Calu3 (cell line): ENCODE results near the gene RBM33. TPM values are rescaled to one million over a fixed set of nuclear protein-coding genes. Genes with fewer than 3 reads are reported as not detected.

Source experiments
- BruUV-seq: library from RNA; stranded (reverse); fragments of 400-500 nt; replicated peaks from 2 replicates; lab custom pipeline; 2021; lab: Mats Ljungman, UMichigan
- CTCF ChIA-PET: fragments of 300-600 bp; sonication (Branson Sonifier 250); formaldehyde crosslinking; loops from one replicate; lab custom pipeline; 2022; ENCODE audit warnings: antibody characterized with exemption; lab: Charles Lee
- DNase-seq: peaks from one replicate; pipeline ENCODE4 v3.0.0; 2022
- H3K27ac Mint-ChIP-seq: one replicate; pipeline ENCODE4 v1.8.0; 2022; ENCODE audit warnings: mixed read lengths; ENCODE audit not compliant: unreplicated experiment
- H3K27me3 Mint-ChIP-seq: one replicate; pipeline ENCODE4 v1.8.0; 2022; ENCODE audit warnings: mixed read lengths; ENCODE audit not compliant: unreplicated experiment
- H3K36me3 Mint-ChIP-seq: one replicate; pipeline ENCODE4 v1.8.0; 2022; ENCODE audit warnings: mild to moderate bottlenecking, moderate library complexity, mixed read lengths; ENCODE audit not compliant: insufficient read depth, unreplicated experiment
- H3K4me1 Mint-ChIP-seq: one replicate; pipeline ENCODE4 v1.8.0; 2022; ENCODE audit warnings: mild to moderate bottlenecking, low read depth, mixed read lengths; ENCODE audit not compliant: unreplicated experiment
- H3K4me3 Mint-ChIP-seq: one replicate; pipeline ENCODE4 v1.8.0; 2022; ENCODE audit warnings: mild to moderate bottlenecking, low read depth, moderate library complexity, mixed read lengths; ENCODE audit not compliant: unreplicated experiment
- H3K9me3 Mint-ChIP-seq: one replicate; pipeline ENCODE4 v1.8.0; 2022; ENCODE audit warnings: low read depth, mixed read lengths; ENCODE audit not compliant: unreplicated experiment
- intact Hi-C: fragments of 100-400 bp; cut with micrococcal nuclease; formaldehyde crosslinking; loops from one replicate; pipeline ENCODE4 v1.10.0; 2022; ENCODE audit not compliant: unreplicated experiment
- total RNA-seq: library from RNA; stranded (reverse); gene quantifications from 2 replicates; pipeline ENCODE4 v1.2.3, GENCODE V29; 2022
- TF ChIP-seq, protein P1 (sequence below): fragments of 200-600 bp; IDR thresholded peaks from one replicate; pipeline ENCODE4 v1.8.0; 2022; ENCODE audit warnings: antibody characterized with exemption; ENCODE audit not compliant: unreplicated experiment

Gene RBM33
- total RNA-seq, 1 experiment from 2014 or later = 82.9 TPM

DNA sequence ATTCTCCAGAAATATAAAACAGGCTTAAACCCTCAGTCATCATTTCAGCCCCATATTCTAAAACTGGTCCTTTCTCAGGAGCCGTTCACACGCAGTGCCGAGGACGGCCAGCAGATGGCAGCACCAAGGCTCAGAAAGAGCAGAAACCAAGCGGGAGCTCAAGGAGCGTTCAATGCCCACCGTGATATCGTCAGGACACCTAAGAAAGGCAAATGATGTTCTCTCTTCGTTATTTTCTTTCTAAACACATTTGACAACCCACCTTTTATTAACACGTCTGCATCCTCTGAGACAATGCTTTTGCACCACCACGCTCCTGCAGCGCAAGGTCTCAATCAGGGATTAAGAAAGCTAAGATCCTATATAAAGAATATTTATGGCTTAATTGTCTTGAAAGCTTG is 45.7 kb upstream of the RBM33 start:
- TF ChIP-seq, protein P1, sequence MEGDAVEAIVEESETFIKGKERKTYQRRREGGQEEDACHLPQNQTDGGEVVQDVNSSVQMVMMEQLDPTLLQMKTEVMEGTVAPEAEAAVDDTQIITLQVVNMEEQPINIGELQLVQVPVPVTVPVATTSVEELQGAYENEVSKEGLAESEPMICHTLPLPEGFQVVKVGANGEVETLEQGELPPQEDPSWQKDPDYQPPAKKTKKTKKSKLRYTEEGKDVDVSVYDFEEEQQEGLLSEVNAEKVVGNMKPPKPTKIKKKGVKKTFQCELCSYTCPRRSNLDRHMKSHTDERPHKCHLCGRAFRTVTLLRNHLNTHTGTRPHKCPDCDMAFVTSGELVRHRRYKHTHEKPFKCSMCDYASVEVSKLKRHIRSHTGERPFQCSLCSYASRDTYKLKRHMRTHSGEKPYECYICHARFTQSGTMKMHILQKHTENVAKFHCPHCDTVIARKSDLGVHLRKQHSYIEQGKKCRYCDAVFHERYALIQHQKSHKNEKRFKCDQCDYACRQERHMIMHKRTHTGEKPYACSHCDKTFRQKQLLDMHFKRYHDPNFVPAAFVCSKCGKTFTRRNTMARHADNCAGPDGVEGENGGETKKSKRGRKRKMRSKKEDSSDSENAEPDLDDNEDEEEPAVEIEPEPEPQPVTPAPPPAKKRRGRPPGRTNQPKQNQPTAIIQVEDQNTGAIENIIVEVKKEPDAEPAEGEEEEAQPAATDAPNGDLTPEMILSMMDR = peak; percentile 87
- intact Hi-C loops = loop anchor here (1.0 to 2.0 kb wide), 5 partner anchors 19 to 169 kb away; partner anchors contain the start of gene RBM33
- Mint-ChIP-seq H3K4me1 (peaks cover 37% of the 10 kb centered on the region), H3K36me3 (no peaks in the 10 kb centered on the region), H3K27me3 (no peaks in the 10 kb centered on the region), H3K4me3 (peak overlapping the region; percentile 28), H3K27ac (no peak overlapping the region), H3K9me3 (no peaks in the 10 kb centered on the region)
- peak; percentile 88 for DNase-seq
- CTCF ChIA-PET = interaction anchor here (0.6 to 1.5 kb wide), 9 partner anchors 9 to 149 kb away, joined by 3 to 9 read pairs (median 4); no protein-coding TSS in a partner anchor
- no TSS peak for BruUV-seq

DNA sequence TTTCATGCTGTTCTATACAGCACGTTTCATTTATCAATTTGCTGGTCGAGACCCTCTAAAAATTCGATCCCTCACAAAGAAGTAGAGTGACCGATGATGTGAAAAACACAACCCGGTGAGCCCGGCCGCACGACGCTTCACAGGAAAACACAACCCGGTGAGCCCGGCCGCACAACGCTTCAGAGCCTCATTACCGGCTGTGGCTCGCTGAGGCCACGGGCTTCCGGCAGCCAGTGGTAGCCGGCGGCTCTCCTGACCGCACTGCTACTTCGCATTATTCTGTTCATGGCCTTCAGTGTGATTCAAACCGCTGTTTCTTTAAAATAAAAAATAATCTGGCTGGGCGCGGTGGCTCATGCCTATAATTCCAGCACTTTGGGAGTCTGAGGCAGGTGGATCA is 42.3 kb upstream of the RBM33 start:
- TF ChIP-seq, protein P1 = no peak
- no peak overlapping the region for H3K27ac Mint-ChIP-seq
- H3K4me3 Mint-ChIP-seq = no peak overlapping the region
- no peaks in the 10 kb centered on the region for H3K36me3 Mint-ChIP-seq
- CTCF ChIA-PET = no interaction called here
- no TSS peak for BruUV-seq
- H3K4me1 Mint-ChIP-seq = peaks cover 21% of the 10 kb centered on the region
- no peak for DNase-seq
- no peaks in the 10 kb centered on the region for H3K9me3 Mint-ChIP-seq
- intact Hi-C loops = no loop called here
- H3K27me3 Mint-ChIP-seq = no peaks in the 10 kb centered on the region

- no peak overlapping the region for H3K4me3 Mint-ChIP-seq
- H3K9me3 Mint-ChIP-seq = no peaks in the 10 kb centered on the region
- TF ChIP-seq, protein P1 = no peak
- H3K4me1 Mint-ChIP-seq = peaks cover 15% of the 10 kb centered on the region
- no peaks in the 10 kb centered on the region for H3K27me3 Mint-ChIP-seq
- intact Hi-C loops = no loop called here
- no peaks in the 10 kb centered on the region for H3K36me3 Mint-ChIP-seq
- CTCF ChIA-PET = no interaction called here
- no peak for DNase-seq
- no peak overlapping the region for H3K27ac Mint-ChIP-seq
- BruUV-seq = no TSS peak
Measured at GRCh38 chr7:155602750-155603149, 41.7 kb upstream of the RBM33 start.

GRCh38 chr7:155603205-155603857 is 41.1 kb upstream of the RBM33 start:
- TF ChIP-seq, protein P1 = no peak
- Mint-ChIP-seq H3K27ac (no peak overlapping the region), H3K36me3 (no peaks in the 10 kb centered on the region), H3K4me1 (peaks cover 9% of the 10 kb centered on the region), H3K27me3 (no peaks in the 10 kb centered on the region), H3K9me3 (no peaks in the 10 kb centered on the region), H3K4me3 (no peak overlapping the region)
- CTCF ChIA-PET = no interaction called here
- no TSS peak for BruUV-seq
- DNase-seq = no peak
- intact Hi-C loops = no loop called here
